ENCODE data around the gene ACTG1. TPM values are rescaled to one million over a fixed set of nuclear protein-coding genes. Genes with fewer than 3 reads are reported as not detected.

ACTG1 gene
- total RNA-seq, 1 donor from 2014 or later = 1,228 TPM

DNA sequence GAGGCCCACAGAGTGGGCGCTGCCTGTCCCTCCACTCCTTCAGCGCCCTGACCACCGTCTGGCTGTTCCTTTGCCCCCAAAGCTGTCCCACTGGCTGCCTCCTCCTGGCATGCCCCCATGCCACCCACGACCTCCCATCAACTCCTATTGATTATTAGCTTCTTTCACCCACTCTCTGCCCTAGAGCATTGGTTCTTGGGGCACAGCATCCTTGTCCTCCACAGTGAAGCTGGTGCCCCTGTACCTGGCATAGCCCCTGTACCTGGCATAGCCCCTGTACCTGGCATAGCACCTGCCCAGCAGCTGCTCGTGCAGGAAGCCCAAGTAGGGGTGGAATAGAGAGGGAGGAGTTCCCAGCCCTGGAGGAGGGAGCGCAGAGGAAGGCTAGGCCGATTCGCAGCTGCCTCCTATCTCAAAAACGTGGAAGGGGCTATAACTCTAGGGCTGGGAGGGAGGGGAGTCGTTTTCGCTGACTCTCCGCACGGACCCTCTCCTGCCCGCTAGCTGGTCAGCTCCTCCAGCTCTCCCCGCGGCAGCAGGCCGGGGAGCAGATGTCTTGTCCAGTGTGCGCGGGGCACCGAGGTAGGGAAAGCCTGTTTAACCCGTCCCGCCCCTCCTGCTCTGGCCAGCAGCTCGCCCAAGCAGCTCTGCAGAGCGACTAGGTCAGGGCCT, 5.7 kb upstream of the ACTG1 start:
- Mint-ChIP-seq H3K9me3 (no peaks in the 10 kb centered on the region), H3K27me3 (ENCODE audit: insufficient read depth, low read depth) (peaks cover 18% of the 10 kb centered on the region), H3K4me3 (peak overlapping the region; percentile 70), H3K27ac (peak overlapping the region; percentile 66), H3K4me1 (peaks cover 40% of the 10 kb centered on the region), H3K36me3 (no peaks in the 10 kb centered on the region)
- Histone ChIP-seq H3K4me3 (peak overlapping the region; percentile 43), H2AFZ (replicated peaks) (no peak overlapping the region), H3K9ac (no peak overlapping the region), H4K20me1 (ENCODE audit: low read depth) (peaks cover 53% of the 10 kb centered on the region), H3K9me3 (ENCODE audit: low read depth) (no peaks in the 10 kb centered on the region), H3K27me3 (peaks cover 92% of the 10 kb centered on the region), H3K36me3 (no peaks in the 10 kb centered on the region), H3K4me1 (peaks cover 30% of the 10 kb centered on the region), H3K4me2 (peak overlapping the region; percentile 79), H3F3A (ENCODE audit: low read depth) (peaks cover 56% of the 10 kb centered on the region), H3K79me2 (ENCODE audit: low read depth) (peaks cover 10% of the 10 kb centered on the region), H3K27ac (no peak overlapping the region)
- peak; percentile 67 for DNase-seq (ENCODE audit: low spot score)
- TF ChIP-seq, protein P1, sequence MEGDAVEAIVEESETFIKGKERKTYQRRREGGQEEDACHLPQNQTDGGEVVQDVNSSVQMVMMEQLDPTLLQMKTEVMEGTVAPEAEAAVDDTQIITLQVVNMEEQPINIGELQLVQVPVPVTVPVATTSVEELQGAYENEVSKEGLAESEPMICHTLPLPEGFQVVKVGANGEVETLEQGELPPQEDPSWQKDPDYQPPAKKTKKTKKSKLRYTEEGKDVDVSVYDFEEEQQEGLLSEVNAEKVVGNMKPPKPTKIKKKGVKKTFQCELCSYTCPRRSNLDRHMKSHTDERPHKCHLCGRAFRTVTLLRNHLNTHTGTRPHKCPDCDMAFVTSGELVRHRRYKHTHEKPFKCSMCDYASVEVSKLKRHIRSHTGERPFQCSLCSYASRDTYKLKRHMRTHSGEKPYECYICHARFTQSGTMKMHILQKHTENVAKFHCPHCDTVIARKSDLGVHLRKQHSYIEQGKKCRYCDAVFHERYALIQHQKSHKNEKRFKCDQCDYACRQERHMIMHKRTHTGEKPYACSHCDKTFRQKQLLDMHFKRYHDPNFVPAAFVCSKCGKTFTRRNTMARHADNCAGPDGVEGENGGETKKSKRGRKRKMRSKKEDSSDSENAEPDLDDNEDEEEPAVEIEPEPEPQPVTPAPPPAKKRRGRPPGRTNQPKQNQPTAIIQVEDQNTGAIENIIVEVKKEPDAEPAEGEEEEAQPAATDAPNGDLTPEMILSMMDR (IDR thresholded peaks at IDR 0.05) = no peak
- TF ChIP-seq EZH2phosphoT487 (IDR thresholded peaks at IDR 0.05) (no peak), EZH2 (IDR thresholded peaks at IDR 0.05) (no peak)

DNA sequence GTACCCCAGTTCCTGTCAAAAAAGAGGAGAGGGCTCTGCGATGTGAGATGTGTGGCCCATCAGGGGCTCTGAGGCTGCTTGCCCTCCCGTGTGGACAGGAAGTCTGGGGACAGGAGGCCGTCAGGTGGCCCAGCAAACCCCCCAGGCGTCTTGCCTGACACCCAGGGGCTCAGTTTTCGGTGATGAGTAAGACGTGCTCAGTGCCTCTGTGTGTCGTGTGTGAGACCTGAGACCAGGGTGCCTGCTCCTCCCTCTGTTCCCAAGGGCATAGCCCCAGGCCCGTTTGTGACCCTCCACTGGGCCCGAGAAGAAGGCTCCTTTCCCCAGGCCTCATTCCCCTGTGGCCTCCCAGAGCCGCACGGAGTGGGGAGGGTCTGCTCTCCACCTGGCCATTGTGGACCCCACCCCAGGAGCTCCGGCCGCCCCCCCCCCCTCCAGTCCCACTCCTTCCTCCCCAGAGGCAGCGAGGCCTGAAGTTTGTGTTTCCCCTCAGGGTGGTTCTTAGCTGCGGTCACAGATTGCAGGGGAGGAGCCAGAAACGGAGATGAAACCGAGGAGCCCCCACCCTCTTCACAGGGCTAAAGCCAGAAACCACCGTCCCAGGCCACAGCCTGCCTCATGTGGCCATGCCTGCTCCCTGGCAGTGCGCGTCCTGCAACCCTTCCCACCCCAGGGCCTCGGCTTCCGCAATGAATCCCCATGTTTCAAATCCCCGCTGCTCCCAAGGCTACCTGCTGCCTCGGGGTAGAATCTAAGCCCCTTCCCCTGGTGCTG, 4.9 kb upstream of the ACTG1 start:
- Mint-ChIP-seq H3K4me3 (peak overlapping the region; percentile 70), H3K27me3 (ENCODE audit: insufficient read depth, low read depth) (peaks cover 18% of the 10 kb centered on the region), H3K9me3 (no peaks in the 10 kb centered on the region), H3K27ac (no peak overlapping the region), H3K36me3 (no peaks in the 10 kb centered on the region), H3K4me1 (peaks cover 36% of the 10 kb centered on the region)
- peaks cover 85% of the 10 kb centered on the region for H3K27me3 ChIP-seq
- H3K9me3 ChIP-seq (ENCODE audit: low read depth) = no peaks in the 10 kb centered on the region
- TF ChIP-seq EZH2 (IDR thresholded peaks at IDR 0.05) = no peak
- TF ChIP-seq, protein P1 (IDR thresholded peaks at IDR 0.05) = no peak
- no peak for TF ChIP-seq EZH2phosphoT487 (IDR thresholded peaks at IDR 0.05)
- H4K20me1 ChIP-seq (ENCODE audit: low read depth) = peaks cover 53% of the 10 kb centered on the region
- peaks cover 25% of the 10 kb centered on the region for H3K4me1 ChIP-seq
- H3K36me3 ChIP-seq = no peaks in the 10 kb centered on the region
- H3F3A ChIP-seq (ENCODE audit: low read depth) = peaks cover 57% of the 10 kb centered on the region
- DNase-seq (ENCODE audit: low spot score) = peak; percentile 46
- H3K4me3 ChIP-seq = no peak overlapping the region
- H2AFZ ChIP-seq (replicated peaks) = no peak overlapping the region
- H3K79me2 ChIP-seq (ENCODE audit: low read depth) = peaks cover 11% of the 10 kb centered on the region
- no peak overlapping the region for H3K9ac ChIP-seq
- H3K27ac ChIP-seq = no peak overlapping the region
- peak overlapping the region; percentile 79 for H3K4me2 ChIP-seq

DNA sequence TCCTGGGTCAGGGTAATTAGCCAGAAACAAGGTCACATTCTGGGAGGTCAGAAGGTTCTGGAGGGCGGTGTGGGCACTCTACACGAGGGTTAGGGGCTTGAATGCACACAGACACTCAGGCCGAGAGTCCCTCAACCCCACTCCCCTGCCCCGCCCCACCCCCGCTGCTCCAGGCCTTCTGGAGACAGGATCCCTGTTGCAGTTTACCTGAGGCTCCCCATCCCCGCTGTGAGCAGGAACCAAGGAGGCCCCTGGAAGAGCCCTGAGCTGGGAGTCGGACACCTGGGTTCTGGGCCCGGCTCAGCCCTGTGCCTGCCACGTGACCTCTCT, 4.4 kb upstream of the ACTG1 start:
- peaks cover 1% of the 10 kb centered on the region for H3K36me3 Mint-ChIP-seq
- peaks cover 16% of the 10 kb centered on the region for H3K27me3 Mint-ChIP-seq (ENCODE audit: insufficient read depth, low read depth)
- peaks cover 31% of the 10 kb centered on the region for H3K4me1 Mint-ChIP-seq
- no peak for TF ChIP-seq EZH2 (IDR thresholded peaks at IDR 0.05)
- TF ChIP-seq, protein P1 (IDR thresholded peaks at IDR 0.05) = no peak
- TF ChIP-seq EZH2phosphoT487 (IDR thresholded peaks at IDR 0.05) = no peak
- no peak overlapping the region for H3K4me2 ChIP-seq
- H3K27me3 ChIP-seq = peaks cover 79% of the 10 kb centered on the region
- peaks cover 25% of the 10 kb centered on the region for H3K4me1 ChIP-seq
- H3K27ac ChIP-seq = no peak overlapping the region
- H2AFZ ChIP-seq (replicated peaks) = no peak overlapping the region
- H3K27ac Mint-ChIP-seq = no peak overlapping the region
- H3K4me3 ChIP-seq = no peak overlapping the region
- no peaks in the 10 kb centered on the region for H3K9me3 ChIP-seq (ENCODE audit: low read depth)
- peaks cover 58% of the 10 kb centered on the region for H4K20me1 ChIP-seq (ENCODE audit: low read depth)
- no peaks in the 10 kb centered on the region for H3K36me3 ChIP-seq
- no peak overlapping the region for H3K9ac ChIP-seq
- peaks cover 56% of the 10 kb centered on the region for H3F3A ChIP-seq (ENCODE audit: low read depth)
- H3K79me2 ChIP-seq (ENCODE audit: low read depth) = peaks cover 17% of the 10 kb centered on the region
- H3K9me3 Mint-ChIP-seq = no peaks in the 10 kb centered on the region
- no peak for DNase-seq (ENCODE audit: low spot score)
- H3K4me3 Mint-ChIP-seq = peak overlapping the region; percentile 84
